HG03175 (cell line): Measurements from ENCODE around the gene PDIA5.
A peak's percentile ranks its signal among the peaks of the same experiment; 100 is the strongest.

Experiments
- ATAC-seq: cut with Tn5 transposase; IDR thresholded peaks from one replicate; pipeline ENCODE4 v1.9.1; 2021; ENCODE audit warnings: mild to moderate bottlenecking, moderate library complexity; ENCODE audit not compliant: unreplicated experiment

PDIA5 gene

DNA sequence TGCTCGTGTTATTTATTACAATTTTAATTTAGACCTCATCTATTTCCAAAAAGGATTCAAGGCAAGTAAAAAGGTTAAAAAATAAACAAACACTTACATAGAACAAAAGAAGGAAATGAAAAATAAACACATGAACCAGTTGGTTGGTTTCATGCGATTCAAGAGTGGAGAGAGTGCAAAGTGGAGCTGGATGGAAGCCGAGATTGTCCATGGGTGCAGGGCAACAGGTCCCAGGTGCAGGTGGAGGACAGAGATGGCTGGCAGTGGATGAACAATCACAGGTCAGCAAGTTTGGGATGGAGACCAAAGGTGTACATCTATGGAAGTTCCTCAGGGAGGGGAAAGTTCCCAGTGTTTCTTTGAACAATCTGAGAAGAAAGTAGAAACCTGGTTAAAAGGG is 27.6 kb upstream of the PDIA5 start:
- no peak for ATAC-seq

GRCh38 chr3:123042413-123042812 is 24.4 kb upstream of the PDIA5 start:
- ATAC-seq = no peak

- no peak for ATAC-seq
These were observed 21.7 kb upstream of the PDIA5 start for GRCh38 chr3:123044981-123045763.

DNA sequence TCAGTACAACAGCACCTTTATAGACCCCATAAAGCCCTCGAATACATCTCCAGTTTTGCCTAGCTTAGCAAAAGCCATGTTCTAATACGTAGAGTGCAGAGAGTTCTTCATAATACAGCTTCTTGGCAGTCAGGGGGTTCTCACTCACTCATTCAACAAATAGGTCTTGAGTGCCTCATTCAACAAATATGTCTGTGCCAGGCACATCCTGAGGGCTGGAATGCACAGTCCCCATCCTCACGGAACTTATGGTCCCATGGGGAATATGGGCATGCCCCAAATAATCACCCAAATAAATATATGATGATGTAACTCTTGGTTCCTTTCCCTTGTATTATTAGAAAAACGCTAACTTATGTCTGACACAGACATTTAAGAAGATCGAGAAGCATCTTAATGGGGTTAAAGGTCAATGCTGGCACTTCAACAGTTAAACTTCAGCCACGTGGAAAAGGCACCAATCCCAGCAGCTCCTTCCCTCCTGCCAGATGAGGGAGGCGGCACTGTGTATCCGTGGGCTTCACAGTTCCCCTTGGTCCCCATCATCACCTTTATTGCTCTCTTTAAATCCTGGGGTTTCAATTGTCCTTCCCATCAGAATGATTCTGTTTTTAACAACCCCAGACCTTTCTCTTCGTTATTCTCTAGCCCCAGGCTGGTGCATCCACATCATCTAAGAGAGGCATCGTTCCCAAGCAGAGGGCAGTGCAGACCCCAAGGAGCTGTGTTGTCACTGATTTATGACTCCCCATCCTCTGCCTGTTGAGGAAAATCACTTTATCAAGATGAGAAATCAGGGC is 20.4 kb upstream of the PDIA5 start:
- no peak for ATAC-seq

- ATAC-seq = no peak
These were observed 19.8 kb upstream of the PDIA5 start for GRCh38 chr3:123047062-123047319.

DNA sequence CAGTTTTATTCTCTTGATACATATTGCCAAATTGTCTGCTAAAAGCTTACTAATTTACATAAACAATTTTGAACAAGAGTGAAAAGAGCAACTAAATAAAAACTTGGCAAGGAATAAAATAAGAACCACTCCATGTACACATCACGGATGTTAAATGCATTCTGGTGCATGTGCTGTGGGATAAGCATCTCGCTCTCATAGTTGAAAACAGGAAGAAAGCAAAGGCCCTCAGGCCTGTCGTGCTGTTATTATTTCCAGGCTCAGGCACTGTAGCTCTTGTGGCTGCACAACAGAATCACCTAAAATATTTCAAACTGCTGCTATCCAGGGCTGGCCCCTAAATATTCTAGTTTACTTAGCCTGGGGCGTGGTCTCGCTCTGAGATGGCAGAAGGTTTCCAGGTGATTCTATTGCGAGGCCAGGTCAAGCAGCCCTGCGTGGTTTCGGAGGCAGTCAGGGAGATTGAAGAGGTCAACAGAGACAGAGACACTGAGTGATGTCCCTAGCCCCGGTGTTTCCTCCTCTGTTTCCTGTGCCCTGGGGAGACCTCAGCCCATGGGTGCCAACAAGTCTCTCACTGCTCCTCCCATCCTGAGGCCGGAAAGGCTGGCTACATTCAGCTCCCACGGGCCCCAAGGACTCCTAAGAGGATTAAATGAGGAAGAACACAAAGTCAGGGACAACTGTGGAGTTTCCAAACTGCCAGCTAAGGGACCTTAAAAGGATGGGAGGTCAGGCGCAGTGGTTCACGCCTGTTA is 18.2 kb upstream of the PDIA5 start:
- ATAC-seq = no peak

DNA sequence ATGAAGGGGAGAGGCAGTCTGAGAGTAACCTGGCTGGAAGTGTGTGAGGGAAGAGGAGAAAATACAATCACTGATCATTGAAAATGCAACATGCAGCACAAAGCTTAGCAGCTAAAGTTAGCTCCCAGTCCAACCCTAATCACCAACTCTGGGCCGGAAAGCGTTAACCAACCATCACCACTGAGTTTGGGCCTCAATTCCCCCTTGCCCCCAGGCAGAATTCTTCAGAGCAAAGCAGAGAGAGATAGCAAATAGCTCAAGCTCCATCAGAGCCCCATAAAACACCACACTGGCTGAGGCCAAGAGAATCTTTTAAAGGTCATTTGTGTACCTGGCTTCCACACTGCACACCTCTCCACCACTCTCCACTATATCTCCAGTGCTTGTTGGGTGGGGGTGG is 16.2 kb upstream of the PDIA5 start:
- ATAC-seq = no peak

DNA sequence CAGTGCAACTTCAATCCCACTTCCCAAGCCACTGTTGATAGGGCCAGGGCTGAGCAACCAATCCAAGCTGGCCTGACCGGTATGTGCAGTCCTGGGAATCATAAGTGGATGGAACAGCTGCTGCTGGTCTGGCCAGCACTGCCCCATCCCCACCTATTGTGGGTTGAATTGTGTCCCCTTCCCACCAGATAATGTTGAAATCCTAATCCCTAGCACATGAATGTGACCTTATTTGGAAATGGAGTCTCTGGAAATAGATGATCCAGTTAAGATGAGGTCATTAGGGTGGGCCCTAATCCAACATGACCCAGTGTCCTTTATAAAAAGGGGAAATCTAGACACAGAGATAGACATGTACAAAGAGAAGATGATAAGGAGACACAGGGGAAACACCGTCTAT is 13.7 kb upstream of the PDIA5 start:
- no peak for ATAC-seq

DNA sequence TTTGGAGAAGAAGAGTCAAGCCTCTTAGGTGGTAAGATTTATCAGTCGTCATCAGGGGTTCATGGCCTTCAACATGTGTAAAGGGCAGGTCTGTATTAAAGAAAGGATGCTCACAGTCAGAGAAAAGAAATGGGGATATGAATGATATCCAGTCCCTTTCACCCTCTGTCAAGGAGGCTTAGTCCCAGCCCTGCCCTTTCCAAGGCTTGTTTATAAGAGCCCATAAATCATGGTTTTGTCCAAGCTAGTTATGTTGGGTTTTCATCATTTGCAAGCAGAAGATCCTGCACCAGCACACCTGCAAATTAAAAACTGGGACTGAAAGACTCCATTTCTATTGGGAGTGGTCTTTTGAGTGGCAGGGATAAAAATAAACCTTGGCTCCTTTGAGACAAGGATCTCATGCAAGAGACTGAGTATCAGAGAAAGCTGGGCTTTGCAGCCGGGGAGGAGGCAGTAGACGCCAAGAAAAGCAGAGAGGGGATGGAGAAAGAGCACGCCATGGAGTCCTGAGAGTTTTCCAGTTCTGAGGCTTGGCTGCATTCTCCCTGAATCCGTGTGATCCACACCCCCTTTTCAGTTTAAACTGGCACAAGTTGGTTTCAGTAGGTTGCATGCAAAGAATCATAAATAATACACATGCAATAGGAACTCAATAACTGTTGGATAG is 12.6 kb upstream of the PDIA5 start:
- ATAC-seq = no peak

DNA sequence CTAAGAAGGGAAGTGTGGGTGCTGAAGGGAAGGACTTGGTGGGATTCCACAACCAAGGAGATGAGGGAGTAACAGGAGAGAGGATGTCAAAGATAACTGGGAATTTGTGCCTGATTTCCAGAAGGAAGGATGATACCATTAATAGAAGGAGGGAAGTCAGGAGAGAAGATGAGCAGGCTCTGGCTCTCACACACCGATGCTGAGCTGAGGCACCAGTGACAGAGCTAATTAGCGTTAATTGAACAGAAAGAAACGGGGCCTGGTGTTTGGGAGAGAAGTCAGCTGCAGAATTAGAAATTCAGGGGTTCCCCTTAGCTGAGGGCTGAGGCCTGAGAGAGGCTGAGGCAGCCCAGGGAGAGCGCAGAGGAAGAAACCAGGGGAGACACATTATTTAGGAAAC is 11.9 kb upstream of the PDIA5 start:
- no peak for ATAC-seq

DNA sequence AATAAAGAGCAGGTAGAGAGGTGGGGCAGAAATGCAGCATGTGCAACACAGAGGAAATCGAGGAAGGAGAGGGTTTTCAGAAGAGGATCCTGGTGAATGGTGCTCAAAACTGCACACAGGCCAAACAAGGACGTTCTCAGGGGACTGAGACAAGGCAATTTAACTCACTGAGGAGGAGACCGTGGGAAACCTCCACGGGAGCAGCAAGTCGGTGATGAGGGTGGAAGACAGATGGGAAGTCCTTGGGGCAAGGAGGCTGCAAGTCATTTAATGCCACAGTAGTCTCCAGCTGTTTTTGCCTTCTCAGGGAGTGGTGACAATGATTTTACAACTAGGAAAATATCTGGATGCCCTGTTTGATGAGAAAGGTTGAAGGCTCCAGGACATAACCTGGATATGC is 11.5 kb upstream of the PDIA5 start:
- ATAC-seq = no peak

DNA sequence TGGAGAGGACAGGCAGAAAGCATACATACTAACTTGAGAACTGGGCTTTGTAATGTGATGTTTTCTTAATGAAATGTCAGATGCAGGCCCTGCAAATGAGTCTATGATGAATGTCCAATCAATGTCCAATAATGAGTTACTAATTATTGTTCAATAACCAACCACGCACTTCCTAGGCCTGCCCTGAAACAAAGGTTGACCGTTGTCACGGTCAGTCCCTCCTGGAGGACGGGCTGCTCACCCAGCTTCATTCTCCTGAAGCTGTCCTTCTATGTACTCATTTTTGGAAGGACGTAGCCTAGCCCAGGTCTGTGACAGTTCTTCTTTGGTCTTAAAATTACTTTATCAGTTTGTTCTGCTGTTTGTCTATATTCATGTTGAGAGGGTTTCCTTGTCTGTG is 8.3 kb upstream of the PDIA5 start:
- no peak for ATAC-seq

- ATAC-seq = no peak
These were observed 6.8 kb upstream of the PDIA5 start for GRCh38 chr3:123060054-123060453.

GRCh38 chr3:123061856-123062255 is 5.0 kb upstream of the PDIA5 start:
- no peak for ATAC-seq

DNA sequence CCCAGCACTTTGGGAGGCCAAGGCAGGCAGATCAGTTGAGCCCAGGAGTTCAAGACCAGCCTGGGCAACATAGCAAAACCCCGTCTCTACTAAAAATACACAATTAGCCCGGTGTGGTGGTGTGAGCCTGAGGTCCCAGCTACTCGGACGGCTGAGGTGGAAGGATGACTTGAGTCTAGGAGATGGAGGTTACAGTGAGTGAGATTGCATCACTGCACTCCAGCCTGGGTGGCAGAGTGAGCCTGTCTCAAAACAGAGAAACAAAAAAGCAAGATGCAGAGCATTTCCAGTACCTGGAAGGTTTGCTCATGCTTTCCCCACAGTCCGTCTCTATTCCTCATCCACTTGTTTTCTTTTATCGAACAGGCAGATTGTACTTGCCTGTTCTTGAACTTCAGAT is 3.8 kb upstream of the PDIA5 start:
- no peak for ATAC-seq

DNA sequence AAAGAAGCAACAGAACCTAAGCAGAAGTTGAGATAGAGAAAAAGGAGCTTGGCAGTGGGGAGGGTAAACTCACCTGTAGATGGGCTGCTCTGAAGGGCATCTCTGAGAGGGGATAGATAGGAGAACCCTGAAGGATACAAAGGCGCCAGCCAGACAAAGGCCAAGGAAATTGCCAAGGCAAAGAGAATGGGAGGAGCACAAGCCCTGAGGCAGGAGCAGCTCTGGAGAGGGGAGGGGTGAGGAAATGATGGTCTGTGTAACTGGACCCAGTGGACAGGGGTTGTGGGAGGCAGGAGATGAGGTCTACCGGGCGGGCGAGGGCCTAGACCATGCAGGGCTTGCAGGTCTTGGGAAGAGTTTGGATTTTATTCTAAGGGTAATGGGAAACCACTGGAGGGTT is 2.3 kb upstream of the PDIA5 start:
- no peak for ATAC-seq

DNA sequence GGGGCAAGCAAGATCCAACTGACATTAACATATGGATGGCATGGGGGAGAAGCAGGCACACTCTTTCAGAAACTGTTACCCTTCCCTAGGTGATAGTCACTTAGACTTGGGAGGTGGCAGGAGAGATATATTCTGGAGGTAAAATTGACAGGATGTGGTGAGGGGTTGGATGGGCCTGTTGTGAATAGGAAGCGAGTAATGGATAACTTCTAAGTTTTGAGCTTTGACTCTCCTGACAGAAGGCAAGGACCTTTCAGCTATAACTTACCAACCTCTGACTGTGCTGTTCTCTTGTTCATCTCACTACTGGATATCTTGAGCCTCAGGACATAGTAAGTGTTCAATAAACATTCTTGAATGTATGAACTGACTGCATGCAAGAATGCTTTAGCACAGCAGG is 1.9 kb upstream of the PDIA5 start:
- no peak for ATAC-seq

GRCh38 chr3:123066599-123066895 is 278 bp upstream of the PDIA5 start:
- no peak for ATAC-seq

DNA sequence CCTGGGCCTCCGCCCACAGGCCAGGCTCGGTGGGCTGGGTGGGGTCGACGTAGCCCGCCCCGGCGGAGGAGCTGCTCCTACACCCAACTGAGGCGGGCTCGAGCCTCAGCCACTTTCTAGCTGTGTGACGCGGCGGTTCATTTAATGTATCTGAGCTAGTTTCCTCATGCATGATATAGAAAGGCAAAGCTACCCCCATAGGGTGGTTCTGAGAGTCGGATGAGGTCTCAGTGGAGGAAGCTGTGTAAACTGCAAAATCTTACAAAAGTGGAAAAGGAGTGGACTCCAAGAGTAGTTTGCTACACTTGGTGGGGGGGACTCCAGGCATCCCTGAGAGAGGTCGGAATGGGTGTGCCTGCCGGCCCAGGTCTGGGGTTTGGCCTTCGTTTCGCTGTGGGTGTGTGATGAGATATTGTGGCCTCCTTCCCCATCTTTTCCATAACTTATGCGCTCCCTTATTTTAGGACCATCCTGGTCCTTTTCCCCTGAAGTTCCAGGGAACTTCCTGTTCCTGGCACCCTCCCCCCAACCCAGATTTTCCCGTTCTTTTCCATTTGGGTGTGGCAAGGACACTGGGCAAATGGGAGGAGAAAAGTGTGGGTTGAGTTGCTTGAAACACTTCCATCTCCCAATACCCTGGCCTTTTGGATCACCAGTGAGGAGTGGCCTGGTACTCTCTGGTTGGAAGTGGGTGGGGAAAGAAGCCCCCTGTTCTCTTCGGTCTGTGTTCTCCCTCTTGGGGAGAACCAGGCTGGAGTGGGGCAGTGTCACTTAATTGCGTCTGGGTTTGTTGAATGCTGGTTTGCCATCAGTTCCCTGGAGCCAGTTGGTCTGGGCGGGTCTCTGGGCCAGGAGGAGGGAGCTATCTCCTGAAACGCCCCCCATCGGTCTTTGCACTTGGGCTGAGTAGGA is 1.1 kb downstream of the PDIA5 start:
- peak; percentile 25 for ATAC-seq

- no peak for ATAC-seq
These were observed 2.0 kb downstream of the PDIA5 start for GRCh38 chr3:123068601-123069381.
